BE2C (cell line): ENCODE measurements around the gene PRKCB.

ENCODE experiments used
- DNase-seq: peaks from one replicate; pipeline ENCODE4 v3.0.0-alpha.2; 2020
- H3K27me3 ChIP-seq: fragments of 250-450 bp; sonication (Bioruptor Pico); 2 replicates; pipeline ENCODE4 v1.5.1; 2020; ENCODE audit warnings: mild to moderate bottlenecking
- H3K36me3 ChIP-seq: fragments of 250-450 bp; sonication (Bioruptor Pico); 2 replicates; pipeline ENCODE4 v1.5.1; 2020; ENCODE audit warnings: mild to moderate bottlenecking
- H3K4me1 ChIP-seq: fragments of 250-450 bp; sonication (Bioruptor Pico); 2 replicates; pipeline ENCODE4 v1.5.1; 2020
- H3K4me3 ChIP-seq: 2 replicates; pipeline ENCODE4 v1.5.1; 2011; ENCODE audit warnings: low read depth, low read length
- H3K9me3 ChIP-seq: fragments of 250-450 bp; sonication (Bioruptor Pico); 2 replicates; pipeline ENCODE4 v1.5.1; 2020
- TF ChIP-seq, protein P1 (sequence below): IDR thresholded peaks from 2 replicates; pipeline ENCODE4 v1.5.1; 2012; ENCODE audit warnings: mild to moderate bottlenecking, low read depth, low read length

The PRKCB gene

DNA sequence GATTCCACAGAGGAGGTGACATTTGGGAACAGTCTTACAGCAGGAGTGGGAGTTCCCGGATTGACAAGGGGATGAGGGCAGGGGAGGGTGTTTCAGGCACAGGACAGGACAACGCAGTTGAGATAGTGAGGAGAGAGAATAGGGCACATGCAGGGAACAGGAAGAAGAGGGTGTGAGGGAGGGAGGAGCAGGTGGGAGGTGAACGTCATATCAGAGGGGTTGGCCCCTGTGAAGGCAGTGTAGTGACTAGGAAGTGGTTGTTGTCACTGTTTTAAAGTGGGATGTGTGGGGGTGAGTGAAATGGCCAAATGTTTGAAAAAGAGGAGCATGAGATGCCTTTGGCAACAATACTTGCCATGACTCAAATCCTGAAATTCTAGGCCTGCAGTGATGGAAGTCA lies 12.2 kb downstream of the PRKCB start:
- Histone ChIP-seq H3K36me3 (no peaks in the 10 kb centered on the region), H3K4me3 (no peak overlapping the region), H3K9me3 (no peaks in the 10 kb centered on the region), H3K27me3 (no peaks in the 10 kb centered on the region), H3K4me1 (no peaks in the 10 kb centered on the region)
- DNase-seq: no peak
- TF ChIP-seq, protein P1, sequence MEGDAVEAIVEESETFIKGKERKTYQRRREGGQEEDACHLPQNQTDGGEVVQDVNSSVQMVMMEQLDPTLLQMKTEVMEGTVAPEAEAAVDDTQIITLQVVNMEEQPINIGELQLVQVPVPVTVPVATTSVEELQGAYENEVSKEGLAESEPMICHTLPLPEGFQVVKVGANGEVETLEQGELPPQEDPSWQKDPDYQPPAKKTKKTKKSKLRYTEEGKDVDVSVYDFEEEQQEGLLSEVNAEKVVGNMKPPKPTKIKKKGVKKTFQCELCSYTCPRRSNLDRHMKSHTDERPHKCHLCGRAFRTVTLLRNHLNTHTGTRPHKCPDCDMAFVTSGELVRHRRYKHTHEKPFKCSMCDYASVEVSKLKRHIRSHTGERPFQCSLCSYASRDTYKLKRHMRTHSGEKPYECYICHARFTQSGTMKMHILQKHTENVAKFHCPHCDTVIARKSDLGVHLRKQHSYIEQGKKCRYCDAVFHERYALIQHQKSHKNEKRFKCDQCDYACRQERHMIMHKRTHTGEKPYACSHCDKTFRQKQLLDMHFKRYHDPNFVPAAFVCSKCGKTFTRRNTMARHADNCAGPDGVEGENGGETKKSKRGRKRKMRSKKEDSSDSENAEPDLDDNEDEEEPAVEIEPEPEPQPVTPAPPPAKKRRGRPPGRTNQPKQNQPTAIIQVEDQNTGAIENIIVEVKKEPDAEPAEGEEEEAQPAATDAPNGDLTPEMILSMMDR: no peak

DNA sequence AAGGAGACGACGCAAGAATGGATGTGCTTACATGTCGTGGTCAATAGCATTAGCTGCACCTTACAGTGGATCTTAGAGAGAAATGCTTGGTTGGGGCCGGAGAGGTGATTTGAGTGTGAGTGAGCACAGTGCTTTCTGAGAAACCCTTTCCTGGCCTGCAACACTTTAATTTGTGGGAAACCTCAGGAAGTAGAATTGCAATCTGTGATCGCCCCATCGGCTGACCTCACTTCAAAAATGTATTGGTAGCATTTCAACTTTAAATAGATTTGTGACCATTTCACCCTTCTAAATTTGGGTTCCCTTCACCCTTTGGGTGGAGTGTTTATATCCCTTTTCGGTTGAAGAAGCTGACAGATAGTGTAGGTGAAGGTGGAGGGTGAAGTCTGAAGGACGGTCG lies 13.2 kb downstream of the PRKCB start:
- no peaks in the 10 kb centered on the region for H3K9me3 ChIP-seq
- no peaks in the 10 kb centered on the region for H3K36me3 ChIP-seq
- H3K4me3 ChIP-seq: no peak overlapping the region
- no peak for DNase-seq
- H3K4me1 ChIP-seq: no peaks in the 10 kb centered on the region
- no peaks in the 10 kb centered on the region for H3K27me3 ChIP-seq
- TF ChIP-seq, protein P1: no peak

- Histone ChIP-seq H3K9me3 (no peaks in the 10 kb centered on the region), H3K36me3 (no peaks in the 10 kb centered on the region), H3K27me3 (no peaks in the 10 kb centered on the region), H3K4me1 (no peaks in the 10 kb centered on the region), H3K4me3 (no peak overlapping the region)
- TF ChIP-seq, protein P1: no peak
- DNase-seq: no peak
Observed at GRCh38 chr16:23852794-23853562, 17.2 kb downstream of the PRKCB start.

DNA sequence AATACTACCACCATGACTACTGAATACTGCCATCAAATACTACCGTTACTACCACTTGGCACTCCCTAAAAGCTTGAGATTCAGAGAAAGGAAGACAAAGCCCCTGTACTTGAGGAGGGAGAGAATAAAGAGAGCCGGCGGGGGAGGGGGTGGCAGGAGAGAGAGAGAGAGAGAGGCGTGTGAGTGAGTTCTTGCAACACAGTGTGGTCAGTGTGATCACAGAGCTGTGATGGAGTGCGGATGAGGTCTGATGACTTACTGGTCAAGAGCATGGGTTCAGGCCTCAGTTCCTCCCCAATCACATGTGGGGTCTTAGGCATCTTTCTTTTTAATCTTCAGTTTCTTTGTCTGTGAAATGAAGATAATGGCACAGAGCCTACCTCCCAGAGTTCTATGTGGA lies 19.2 kb downstream of the PRKCB start:
- no peaks in the 10 kb centered on the region for H3K4me1 ChIP-seq
- TF ChIP-seq, protein P1: no peak

GRCh38 chr16:23856251-23856709 lies 20.5 kb downstream of the PRKCB start:
- no peaks in the 10 kb centered on the region for H3K27me3 ChIP-seq
- H3K36me3 ChIP-seq: no peaks in the 10 kb centered on the region
- H3K4me3 ChIP-seq: no peak overlapping the region
- no peaks in the 10 kb centered on the region for H3K4me1 ChIP-seq
- TF ChIP-seq, protein P1: no peak
- H3K9me3 ChIP-seq: no peaks in the 10 kb centered on the region
- no peak for DNase-seq

More for the DNA sequence above, 19.2 kb downstream of the PRKCB start:
- Histone ChIP-seq H3K27me3 (no peaks in the 10 kb centered on the region), H3K9me3 (no peaks in the 10 kb centered on the region), H3K36me3 (no peaks in the 10 kb centered on the region), H3K4me3 (no peak overlapping the region)
- no peak for DNase-seq

DNA sequence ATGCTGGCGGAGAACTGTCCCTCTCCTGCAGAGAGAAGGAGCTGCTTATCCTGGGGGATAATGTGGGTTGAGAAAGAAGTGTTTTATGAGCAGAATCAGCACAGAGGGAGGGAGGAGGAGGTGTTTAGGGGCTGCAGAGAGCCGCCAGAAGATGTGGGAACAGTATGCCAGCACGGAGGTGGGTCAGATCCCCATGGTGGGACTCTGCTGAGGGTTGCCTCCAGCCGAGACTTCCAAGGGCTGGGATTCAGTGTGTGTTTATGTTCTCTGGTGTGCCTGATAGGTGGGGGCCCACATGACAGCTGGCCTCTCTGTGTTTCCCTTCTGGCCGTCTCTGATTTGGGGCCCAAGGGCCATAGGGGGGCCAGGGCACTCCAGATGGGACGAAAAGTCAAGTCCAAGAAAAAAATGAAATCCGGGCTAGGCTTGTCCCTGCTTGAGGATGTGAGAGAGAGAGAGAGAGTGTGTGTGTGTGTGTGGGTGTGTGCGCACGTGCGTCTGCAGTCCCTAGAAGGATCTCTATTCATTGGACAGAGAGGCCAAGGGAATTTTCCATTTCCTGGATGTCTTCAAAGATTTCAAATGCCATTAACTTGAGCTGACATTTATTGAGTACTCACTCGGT lies 21.6 kb downstream of the PRKCB start:
- TF ChIP-seq, protein P1: no peak
- no peaks in the 10 kb centered on the region for H3K36me3 ChIP-seq
- no peaks in the 10 kb centered on the region for H3K4me1 ChIP-seq
- no peaks in the 10 kb centered on the region for H3K9me3 ChIP-seq
- H3K27me3 ChIP-seq: no peaks in the 10 kb centered on the region
- DNase-seq: no peak
- H3K4me3 ChIP-seq: no peak overlapping the region
